H54 (cell line): ENCODE data around the gene OR6B3.
A peak's percentile ranks its signal among the peaks of the same experiment; 100 is the strongest.

Source experiments
- DNase-seq: peaks from one replicate; pipeline ENCODE4 v3.0.0; 2011; ENCODE audit warnings: low spot score, mixed read lengths; ENCODE audit not compliant: insufficient read length
- FAIRE-seq: peaks from 3 replicates; lab custom pipeline; 2011; peaks lifted over from hg19 to GRCh38; lab: Jason Lieb, UNC
- POLR2A ChIP-seq: IDR thresholded peaks from 2 replicates; pipeline ENCODE4 v1.6.1; 2011; ENCODE audit warnings: low read depth, mild to moderate bottlenecking, low read length

OR6B3 gene

DNA sequence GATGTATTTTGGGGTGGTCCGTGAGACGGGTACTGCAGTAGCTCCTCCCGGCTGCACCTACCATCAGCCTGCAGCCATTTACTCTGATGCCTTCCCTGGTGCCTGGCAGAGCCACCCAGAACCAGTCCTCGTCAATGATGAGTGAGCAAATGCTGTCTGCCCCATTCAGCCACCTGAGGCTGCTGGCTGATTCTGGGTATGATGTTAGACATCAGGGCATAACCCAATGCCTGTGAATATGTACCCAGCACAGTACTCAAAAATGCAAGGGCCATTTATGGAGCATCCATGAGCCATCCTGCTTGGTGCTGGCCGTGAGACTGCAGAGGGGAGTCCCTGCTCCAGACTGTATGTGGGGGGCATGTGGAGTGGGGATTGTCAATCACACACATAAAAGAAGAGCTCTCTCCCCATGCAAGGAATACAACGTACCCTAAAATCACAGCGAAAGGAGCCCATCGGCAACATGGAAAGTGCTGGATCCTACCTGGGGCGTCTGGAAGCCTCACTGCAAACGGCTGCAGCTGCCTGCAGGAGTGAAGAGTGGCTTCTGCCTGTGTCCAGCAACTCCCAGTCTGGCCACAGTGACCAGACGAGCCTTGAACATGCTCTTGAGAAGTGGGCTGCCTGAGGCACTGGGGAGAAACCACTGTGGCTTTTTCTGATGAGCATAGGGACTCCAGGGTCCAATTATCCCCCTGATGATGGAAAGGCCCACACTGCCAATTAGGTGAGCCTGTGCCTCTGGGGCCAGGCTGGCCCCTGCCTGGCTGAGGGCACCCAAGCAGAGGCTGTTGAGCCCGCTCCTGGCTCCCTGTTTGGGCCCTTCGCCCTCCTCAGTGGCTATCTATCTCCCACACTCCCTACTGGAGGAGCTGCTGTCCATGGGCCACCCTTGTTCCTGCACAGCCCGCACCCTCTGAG lies 20.7 kb downstream of the OR6B3 start:
- no peak for TF ChIP-seq POLR2A
- DNase-seq, result no peak
- FAIRE-seq, result no peak

DNA sequence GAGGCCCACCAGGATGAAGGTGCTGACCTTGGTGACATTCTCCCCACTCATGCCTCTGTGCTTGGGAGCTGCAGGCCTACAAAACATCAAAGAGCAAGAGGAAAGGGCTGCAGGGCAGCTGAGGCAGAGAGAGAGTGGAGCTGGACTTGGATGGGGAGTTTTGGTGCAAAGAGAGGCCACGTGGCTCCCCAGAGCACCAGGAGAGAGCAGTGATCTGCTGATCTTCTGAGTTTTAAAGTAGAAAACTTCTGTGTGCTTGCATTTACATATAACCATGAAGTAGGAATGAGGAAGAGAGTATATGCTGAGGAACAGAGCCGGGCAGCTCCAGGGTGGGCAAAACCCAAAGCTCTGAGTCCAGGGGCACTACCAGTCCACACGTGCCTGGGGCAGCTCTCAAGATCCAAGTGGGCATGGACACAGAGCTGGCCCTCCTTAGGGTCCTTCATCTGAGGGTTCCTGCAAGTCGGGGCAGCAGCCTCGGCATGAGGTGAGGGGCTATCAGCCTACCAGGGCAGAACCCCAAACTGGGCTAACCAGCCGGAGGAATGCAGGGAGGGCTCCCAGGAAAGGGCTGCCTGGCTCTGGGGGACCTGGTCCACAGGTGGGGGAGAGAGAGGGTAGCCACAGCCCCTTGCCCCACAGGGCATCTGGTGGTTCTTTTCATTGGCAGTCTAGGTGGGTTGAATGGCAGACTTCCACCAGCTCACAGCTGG lies 22.8 kb downstream of the OR6B3 start, which contains the start of gene OR6B2:
Gene OR6B2 (minus strand): TSS at position 51 of the 716 bp plus-strand sequence. CDS start 0 bp downstream, at position 51.
- no peak for TF ChIP-seq POLR2A
- DNase-seq (no peak), FAIRE-seq (no peak)

DNA sequence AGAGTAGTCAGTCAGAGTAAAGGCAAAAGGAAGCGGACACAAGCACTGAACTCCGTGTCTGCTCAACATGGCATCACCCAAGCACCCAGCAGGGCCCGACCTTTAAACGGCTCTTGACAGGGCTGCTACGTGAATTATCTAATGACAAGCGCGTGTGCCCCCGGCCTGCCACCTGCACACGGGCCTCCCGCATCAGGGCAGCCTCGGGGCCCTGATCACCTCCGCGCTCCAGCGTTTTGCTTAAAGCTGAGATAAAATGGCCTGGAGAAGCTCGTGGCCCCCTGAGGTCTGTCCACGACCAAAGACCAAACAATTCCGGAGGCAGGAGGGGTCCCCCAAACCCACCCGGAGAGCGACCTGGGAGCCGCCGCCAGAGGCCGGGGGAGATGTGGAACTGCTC lies 28.6 kb downstream of the OR6B3 start:
- DNase-seq (peak; percentile 50), FAIRE-seq (no peak)

DNA sequence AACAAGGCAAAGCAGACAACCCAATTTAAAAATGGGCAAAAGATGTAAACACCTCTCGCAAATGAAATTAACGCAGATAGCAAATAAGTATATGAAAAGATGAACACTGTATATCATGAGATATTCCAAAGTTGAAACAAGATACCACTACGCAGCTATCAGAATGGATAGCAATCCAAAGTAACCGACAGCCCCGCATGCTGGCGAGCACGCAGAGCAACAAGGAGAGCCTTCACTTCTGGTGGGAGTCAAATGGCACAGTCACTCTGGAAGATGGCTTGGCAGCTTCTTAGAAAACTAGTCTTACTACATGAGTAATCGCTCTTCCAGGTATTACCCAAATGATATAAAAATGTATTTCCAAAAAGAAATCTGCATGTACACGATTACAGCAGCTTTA lies 29.5 kb downstream of the OR6B3 start:
- no peak for TF ChIP-seq POLR2A
- FAIRE-seq (no peak), DNase-seq (no peak)

More for the DNA sequence above, 28.6 kb downstream of the OR6B3 start:
- TF ChIP-seq POLR2A, result no peak

DNA sequence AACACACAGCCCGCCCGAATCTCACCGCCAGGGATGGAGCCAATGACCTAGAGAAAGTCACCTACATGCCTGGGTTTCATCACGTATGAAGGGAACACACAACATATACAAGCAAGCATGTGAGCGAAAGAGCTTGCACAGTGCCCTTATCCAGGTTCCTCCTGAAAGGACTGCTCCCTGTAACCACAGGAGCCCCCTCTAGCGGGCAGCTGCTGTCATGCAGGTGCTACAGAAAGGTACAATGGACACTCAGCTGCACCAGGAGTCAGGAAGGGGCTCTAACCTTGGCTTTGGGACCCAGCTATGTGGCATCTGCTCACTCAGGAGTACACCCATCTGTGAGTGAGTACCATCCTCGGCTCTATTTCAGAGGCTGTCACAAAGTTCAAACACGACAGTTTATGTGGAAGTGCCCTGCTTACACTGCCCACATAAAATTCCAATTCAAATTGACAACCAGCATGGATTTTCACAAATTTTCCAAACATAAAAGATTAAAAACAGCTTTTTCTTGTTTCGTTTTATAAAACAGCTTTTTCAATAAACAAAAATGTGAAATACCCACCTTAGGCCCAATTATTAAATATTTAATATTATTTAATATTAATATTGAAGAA lies 31.7 kb downstream of the OR6B3 start:
- TF ChIP-seq POLR2A, result no peak
- DNase-seq (peak; percentile 70), FAIRE-seq (no peak)

DNA sequence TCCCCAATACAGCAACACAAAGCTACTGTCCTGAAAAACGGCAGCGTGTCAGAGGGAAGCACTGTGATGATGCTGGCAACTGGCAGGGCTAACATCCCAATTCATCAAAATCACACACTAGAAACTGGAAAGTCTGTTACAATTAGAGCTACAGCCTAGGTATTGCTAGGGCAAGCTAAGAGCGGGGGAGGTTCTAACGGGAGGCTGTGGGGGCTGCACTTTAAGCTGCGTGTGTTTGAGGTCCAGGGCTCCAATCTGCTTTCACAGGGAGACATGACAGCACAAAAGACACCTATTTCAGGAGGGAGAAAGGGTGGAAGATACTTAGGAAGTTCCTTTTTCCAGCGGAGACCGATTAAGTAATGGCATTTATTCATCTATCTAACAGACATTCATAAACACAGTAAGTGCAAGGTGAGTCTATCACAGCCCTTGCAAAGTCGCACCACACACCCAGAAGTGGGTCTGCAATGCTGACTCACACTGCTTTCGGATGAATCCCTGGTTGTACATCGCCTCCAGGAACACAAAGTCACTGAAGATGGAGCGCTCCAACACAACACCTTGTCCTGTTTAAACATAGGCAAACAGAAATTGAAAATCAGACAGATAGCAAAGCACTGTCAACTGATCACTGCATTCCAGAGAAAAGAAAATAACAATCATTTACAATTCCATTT lies 35.1 kb downstream of the OR6B3 start:
- no peak for TF ChIP-seq POLR2A
- no peak for FAIRE-seq
- no peak for DNase-seq

DNA sequence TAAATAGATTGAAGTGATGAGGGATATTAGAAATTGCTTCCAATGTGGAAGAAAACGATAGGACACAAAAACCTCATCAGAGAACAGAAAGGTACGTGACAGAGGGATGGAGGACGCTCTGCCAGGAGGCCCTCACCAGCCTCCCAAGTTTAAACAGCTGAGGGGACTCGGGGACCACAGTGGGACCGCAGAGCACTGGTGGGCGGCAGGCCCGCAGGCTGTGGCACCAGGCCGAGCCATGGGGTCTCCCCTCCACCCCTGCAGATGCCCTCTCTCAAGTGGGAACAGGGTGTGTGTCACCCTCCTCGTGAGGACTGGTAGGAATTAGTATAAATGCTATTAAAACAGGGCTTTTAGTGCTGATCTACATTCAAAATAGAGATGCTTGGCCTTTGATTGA lies 39.0 kb downstream of the OR6B3 start:
- no peak for FAIRE-seq
- no peak for DNase-seq
- TF ChIP-seq POLR2A, result no peak

DNA sequence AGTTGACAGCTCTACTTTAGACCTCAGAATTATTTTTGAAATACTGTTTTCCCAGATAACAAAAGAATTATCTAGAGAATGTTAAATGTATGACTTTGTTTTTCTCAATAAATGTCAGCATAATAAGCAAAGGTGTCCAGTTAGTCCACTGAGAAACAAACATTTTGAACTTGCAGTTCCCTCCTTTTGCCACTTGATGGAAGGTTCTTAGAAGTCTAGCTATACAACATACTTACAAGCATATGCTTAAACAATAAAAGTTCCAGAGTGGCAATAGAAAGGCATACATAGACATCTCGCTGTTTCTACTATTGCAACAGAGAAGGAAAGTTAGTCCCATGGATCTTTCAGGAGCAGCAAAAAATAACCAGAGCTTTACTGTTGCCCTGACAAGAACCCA lies 40.0 kb downstream of the OR6B3 start:
- no peak for DNase-seq
- no peak for FAIRE-seq
- TF ChIP-seq POLR2A, result no peak

DNA sequence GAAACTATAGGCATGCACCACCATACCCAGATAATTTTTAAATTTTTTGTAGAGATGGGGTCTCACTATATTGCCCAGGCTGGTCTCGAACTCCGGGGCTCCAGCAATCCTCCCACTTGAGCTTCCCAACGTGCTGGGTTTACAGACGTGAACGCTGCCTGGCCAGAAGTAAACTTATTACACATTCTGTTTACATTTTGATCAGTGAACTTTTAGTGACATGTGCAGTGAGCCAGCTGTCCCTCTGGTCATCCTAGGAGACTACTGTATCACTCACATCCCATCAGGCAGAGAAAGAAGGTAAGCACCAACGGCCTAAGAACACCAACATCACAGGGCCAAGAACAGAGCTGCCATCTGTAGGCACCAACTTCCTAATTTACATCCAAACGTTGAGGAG lies 50.3 kb downstream of the OR6B3 start:
- FAIRE-seq (no peak), DNase-seq (no peak)
- TF ChIP-seq POLR2A, result no peak

DNA sequence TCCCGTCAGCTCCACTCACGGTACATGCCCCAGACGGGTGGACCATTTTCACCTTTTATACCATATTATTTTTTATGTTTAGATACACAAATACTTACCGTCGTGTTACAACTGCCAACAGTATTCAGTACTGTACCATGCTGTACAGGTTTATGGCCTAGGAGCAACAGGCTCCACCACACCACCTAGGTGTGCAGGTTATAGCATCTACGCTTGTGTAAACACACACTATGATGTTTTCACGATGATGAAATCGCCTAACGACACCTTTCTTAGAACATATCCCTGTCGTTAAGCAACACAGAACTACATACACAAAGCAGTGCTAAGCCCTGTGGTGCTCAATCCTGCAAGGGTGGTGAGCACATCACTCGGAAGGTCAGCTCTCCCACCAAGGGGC lies 52.6 kb downstream of the OR6B3 start:
- FAIRE-seq (no peak), DNase-seq (no peak)
- no peak for TF ChIP-seq POLR2A

DNA sequence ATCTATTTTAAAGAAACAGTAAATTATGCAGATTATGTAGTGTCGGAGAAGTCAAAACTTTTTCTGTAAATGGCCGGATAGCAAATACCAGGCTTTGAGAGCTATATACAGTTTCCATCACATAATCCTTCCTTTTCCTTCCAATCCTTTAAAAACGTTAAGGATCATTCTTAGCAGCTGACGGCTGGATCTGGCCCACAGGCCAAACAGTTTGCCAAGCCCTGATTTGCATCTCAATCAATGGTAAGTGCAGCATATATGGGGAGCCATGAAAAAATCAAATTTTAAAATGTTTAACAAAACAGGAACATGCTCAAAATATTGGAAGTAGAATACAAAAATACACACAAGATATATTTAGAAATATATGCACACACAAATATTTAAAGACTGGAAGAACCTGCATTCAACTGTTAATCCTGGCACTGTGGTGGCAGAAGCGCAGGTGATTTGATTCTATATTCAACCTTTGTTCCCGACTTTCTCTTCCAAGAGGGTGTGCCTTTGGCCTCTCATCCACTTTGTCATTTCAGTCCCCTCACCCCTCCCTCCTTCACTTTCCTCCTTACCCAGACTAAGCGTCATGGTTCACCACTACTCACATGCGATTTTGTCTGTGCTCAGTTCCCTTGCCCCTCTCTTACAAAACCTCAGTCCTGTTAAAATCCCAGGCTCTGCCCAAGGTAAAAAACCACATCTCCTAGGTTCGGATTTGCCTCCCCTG lies 55.5 kb downstream of the OR6B3 start:
- FAIRE-seq (no peak), DNase-seq (no peak)
- no peak for TF ChIP-seq POLR2A
